ENCODE results near the gene LANCL3.

DNA sequence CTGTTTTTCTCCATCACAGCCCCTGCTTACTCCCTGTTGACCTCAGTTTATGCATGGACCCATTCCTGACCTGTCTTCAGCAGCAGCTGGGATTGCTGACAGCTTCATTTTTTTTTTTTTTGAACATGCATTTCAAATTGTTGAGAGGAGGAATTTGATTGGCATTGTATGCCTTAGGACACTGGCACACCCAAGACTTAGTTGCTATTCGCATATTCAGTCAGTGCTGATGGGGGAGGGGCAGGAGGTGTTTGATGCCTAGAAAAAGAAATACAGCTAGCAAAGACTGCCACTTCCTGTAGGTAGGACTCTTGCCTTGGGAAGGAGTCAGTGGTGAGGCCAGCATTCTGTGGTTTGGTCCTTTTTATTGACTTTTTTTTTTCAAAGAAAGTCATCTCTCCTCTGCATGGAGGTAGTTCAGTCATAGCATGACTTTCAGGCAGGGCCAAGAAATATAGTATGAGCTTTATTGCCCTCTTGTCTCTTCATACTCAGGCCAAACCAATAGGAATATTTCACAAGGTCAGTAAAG lies 80.5 kb downstream of the LANCL3 start:
- TF ChIP-seq, protein P1, sequence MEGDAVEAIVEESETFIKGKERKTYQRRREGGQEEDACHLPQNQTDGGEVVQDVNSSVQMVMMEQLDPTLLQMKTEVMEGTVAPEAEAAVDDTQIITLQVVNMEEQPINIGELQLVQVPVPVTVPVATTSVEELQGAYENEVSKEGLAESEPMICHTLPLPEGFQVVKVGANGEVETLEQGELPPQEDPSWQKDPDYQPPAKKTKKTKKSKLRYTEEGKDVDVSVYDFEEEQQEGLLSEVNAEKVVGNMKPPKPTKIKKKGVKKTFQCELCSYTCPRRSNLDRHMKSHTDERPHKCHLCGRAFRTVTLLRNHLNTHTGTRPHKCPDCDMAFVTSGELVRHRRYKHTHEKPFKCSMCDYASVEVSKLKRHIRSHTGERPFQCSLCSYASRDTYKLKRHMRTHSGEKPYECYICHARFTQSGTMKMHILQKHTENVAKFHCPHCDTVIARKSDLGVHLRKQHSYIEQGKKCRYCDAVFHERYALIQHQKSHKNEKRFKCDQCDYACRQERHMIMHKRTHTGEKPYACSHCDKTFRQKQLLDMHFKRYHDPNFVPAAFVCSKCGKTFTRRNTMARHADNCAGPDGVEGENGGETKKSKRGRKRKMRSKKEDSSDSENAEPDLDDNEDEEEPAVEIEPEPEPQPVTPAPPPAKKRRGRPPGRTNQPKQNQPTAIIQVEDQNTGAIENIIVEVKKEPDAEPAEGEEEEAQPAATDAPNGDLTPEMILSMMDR (IDR thresholded peaks at IDR 0.05 in 4 of 5, conservative IDR thresholded peaks at IDR 0.05 in 1 of 5): no peak
- no peak for TF ChIP-seq POLR2A (IDR thresholded peaks at IDR 0.05)
